Measurements from ENCODE around the gene OR51B4. TPM values are rescaled to one million over a fixed set of nuclear protein-coding genes. Genes with fewer than 3 reads are reported as not detected.
"Not testable (repeated sequence)": the region's sequence is repeated elsewhere in the genome, so short reads cannot be mapped to it uniquely, and the experiment has no call there.

The OR51B4 gene
- total RNA-seq, 4 donors from 2014 or later: not detected

DNA sequence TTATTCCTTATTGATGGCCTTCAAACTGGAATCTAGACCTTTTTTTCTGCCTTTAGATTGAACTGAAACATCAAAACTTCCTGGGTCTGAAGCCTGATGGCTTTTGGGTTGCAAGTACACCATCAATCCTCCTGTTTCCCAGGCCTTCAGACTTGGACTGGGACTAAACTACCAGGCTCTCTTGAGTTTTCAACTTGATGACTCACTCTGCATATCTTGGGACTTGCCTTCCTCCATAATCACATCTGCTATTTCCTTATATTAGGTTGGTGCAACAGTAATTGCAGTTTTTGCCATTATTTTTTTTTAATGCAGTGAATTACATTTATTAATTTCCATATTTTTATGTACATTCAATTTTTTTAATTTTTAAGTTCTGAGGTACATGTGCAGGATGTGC is 34.6 kb upstream of the OR51B4 start:
- Histone ChIP-seq H3K27me3 (no peaks in the 10 kb centered on the region), H3K27ac (no peak overlapping the region), H3K9me3 (no peaks in the 10 kb centered on the region), H3K4me1 (no peaks in the 10 kb centered on the region), H3K36me3 (no peaks in the 10 kb centered on the region), H3K4me3 (no peak overlapping the region)
- no peak for TF ChIP-seq POLR2AphosphoS5 (IDR thresholded peaks at IDR 0.05)
- no peak for TF ChIP-seq EP300 (IDR thresholded peaks at IDR 0.05; ENCODE audit: low read depth)
- TF ChIP-seq, protein P1, sequence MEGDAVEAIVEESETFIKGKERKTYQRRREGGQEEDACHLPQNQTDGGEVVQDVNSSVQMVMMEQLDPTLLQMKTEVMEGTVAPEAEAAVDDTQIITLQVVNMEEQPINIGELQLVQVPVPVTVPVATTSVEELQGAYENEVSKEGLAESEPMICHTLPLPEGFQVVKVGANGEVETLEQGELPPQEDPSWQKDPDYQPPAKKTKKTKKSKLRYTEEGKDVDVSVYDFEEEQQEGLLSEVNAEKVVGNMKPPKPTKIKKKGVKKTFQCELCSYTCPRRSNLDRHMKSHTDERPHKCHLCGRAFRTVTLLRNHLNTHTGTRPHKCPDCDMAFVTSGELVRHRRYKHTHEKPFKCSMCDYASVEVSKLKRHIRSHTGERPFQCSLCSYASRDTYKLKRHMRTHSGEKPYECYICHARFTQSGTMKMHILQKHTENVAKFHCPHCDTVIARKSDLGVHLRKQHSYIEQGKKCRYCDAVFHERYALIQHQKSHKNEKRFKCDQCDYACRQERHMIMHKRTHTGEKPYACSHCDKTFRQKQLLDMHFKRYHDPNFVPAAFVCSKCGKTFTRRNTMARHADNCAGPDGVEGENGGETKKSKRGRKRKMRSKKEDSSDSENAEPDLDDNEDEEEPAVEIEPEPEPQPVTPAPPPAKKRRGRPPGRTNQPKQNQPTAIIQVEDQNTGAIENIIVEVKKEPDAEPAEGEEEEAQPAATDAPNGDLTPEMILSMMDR (IDR thresholded peaks at IDR 0.05): no peak
- no peak for TF ChIP-seq POLR2A (IDR thresholded peaks at IDR 0.05)
- in situ Hi-C loops (cut with MboI; ENCODE audit: low pct_ligation_motif_present in 1 of 4, low pct_unique_long_range_greater_than_20kb in 1 of 4, low sequenced_read_pairs in 3 of 4) (no loop called here), intact Hi-C loops (cut with DNase I; ENCODE audit: low total_unique reads) (no loop called here)
- no peak for DNase-seq

DNA sequence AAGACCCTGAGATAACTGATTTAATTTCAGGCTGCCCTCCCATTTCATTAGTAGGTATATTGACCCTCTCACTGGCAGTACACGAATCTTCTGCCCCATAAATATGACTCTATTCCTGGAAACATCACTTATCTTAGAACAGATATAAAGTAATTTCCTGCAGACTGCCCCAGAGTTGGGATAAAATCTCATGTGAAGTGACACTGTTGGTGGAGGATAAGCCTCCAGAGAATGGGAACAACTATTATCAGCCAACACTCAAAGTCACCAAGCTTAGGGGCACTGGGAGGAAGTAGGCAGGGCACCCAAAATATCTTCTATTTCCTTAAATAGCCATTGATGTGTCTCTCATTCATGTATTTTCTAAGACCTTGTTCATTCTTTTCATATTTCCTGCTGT is 33.4 kb upstream of the OR51B4 start:
- in situ Hi-C loops (cut with MboI; ENCODE audit: low pct_ligation_motif_present in 1 of 4, low pct_unique_long_range_greater_than_20kb in 1 of 4, low sequenced_read_pairs in 3 of 4): no loop called here
- H3K27me3 ChIP-seq: no peaks in the 10 kb centered on the region
- no peak overlapping the region for H3K27ac ChIP-seq
- no peak for DNase-seq
- 25 to 48% methylated on average over 1 of the region's 1 CpG for WGBS, 2 donors (ENCODE audit: low coverage in 1 of 2)
- H3K9me3 ChIP-seq: no peaks in the 10 kb centered on the region
- no peaks in the 10 kb centered on the region for H3K36me3 ChIP-seq
- H3K4me3 ChIP-seq: no peak overlapping the region
- no peak for TF ChIP-seq POLR2AphosphoS5 (IDR thresholded peaks at IDR 0.05)
- no peak for TF ChIP-seq EP300 (IDR thresholded peaks at IDR 0.05; ENCODE audit: low read depth)
- TF ChIP-seq POLR2A (IDR thresholded peaks at IDR 0.05): no peak
- TF ChIP-seq, protein P1 (IDR thresholded peaks at IDR 0.05): no peak
- no peaks in the 10 kb centered on the region for H3K4me1 ChIP-seq
- intact Hi-C loops (cut with DNase I; ENCODE audit: low total_unique reads): no loop called here

DNA sequence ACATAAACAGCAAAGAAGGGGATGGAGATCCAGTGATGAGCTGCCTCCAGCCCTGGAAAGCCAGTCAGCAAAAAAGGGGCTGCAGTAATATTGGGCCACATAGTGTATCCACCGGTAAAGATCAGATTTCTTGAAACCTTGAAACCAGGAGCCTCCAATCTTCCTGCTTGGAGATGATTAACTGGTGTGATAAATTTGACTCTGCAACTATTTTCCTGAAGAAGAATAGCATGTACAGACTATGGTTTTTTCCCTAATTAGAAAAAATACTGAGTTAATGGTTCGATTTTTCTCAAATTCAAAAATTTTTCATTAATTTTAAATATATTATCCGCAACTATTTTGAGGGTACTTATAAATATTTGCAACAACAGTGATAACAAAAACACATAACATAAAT is 22.5 kb upstream of the OR51B4 start, which contains the start of gene OR51B2:
Gene OR51B2, minus strand, starts transcription at position 101 of the 400 bp plus-strand sequence. Its CDS starts 0 bp downstream, at position 101.
- TF ChIP-seq POLR2AphosphoS5 (IDR thresholded peaks at IDR 0.05) (no peak), POLR2A (IDR thresholded peaks at IDR 0.05) (no peak), EP300 (IDR thresholded peaks at IDR 0.05; ENCODE audit: low read depth) (no peak)
- TF ChIP-seq, protein P1 (IDR thresholded peaks at IDR 0.05): no peak
- 52 to 75% methylated on average over 3 of the region's 3 CpGs for WGBS, 2 donors (ENCODE audit: low coverage in 1 of 2)
- in situ Hi-C loops (cut with MboI; ENCODE audit: low pct_ligation_motif_present in 1 of 4, low pct_unique_long_range_greater_than_20kb in 1 of 4, low sequenced_read_pairs in 3 of 4) (no loop called here), intact Hi-C loops (cut with DNase I; ENCODE audit: low total_unique reads) (no loop called here)
- no peak within 1 kb of the TSS for H3K27ac ChIP-seq
- H3K9me3 ChIP-seq: no peaks in the 10 kb centered on the region
- H3K4me3 ChIP-seq: no peak within 1 kb of the TSS
- no peaks in the 10 kb centered on the region for H3K27me3 ChIP-seq
- H3K36me3 ChIP-seq: no peaks in the 10 kb centered on the region
- H3K4me1 ChIP-seq: no peaks in the 10 kb centered on the region
- DNase-seq: no peak

DNA sequence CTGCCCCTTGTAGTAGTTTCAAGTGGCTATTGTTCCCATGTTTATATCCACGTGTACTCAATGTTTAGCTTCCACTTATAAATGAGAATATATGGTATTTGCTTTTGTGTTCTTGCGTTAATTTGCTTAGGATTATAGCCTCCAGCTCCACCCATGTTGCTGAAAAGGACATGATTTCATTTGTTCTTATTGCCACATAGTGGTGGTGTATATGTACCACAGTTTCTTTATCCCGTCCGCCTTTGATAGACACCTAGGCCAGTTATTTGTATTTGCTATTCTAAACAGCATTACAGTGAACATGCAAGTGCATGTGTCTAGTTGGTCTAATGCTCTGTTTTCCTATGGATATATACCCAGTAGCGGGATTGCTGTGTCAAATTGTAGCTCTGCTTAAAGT is 15.5 kb upstream of the OR51B4 start:
- DNase-seq: no peak
- H3K4me3 ChIP-seq: no peak overlapping the region
- no peak overlapping the region for H3K27ac ChIP-seq
- in situ Hi-C loops (cut with MboI; ENCODE audit: low pct_ligation_motif_present in 1 of 4, low pct_unique_long_range_greater_than_20kb in 1 of 4, low sequenced_read_pairs in 3 of 4): no loop called here
- H3K27me3 ChIP-seq: no peaks in the 10 kb centered on the region
- no peak for TF ChIP-seq POLR2A (IDR thresholded peaks at IDR 0.05)
- no peak for TF ChIP-seq POLR2AphosphoS5 (IDR thresholded peaks at IDR 0.05)
- TF ChIP-seq, protein P1 (IDR thresholded peaks at IDR 0.05): no peak
- no peak for TF ChIP-seq EP300 (IDR thresholded peaks at IDR 0.05; ENCODE audit: low read depth)
- H3K9me3 ChIP-seq: no peaks in the 10 kb centered on the region
- H3K4me1 ChIP-seq: no peaks in the 10 kb centered on the region
- intact Hi-C loops (cut with DNase I; ENCODE audit: low total_unique reads): no loop called here
- WGBS, 2 donors (ENCODE audit: low coverage in 1 of 2): 43 to 57% methylated on average over 5 of the region's 5 CpGs
- H3K36me3 ChIP-seq: no peaks in the 10 kb centered on the region

DNA sequence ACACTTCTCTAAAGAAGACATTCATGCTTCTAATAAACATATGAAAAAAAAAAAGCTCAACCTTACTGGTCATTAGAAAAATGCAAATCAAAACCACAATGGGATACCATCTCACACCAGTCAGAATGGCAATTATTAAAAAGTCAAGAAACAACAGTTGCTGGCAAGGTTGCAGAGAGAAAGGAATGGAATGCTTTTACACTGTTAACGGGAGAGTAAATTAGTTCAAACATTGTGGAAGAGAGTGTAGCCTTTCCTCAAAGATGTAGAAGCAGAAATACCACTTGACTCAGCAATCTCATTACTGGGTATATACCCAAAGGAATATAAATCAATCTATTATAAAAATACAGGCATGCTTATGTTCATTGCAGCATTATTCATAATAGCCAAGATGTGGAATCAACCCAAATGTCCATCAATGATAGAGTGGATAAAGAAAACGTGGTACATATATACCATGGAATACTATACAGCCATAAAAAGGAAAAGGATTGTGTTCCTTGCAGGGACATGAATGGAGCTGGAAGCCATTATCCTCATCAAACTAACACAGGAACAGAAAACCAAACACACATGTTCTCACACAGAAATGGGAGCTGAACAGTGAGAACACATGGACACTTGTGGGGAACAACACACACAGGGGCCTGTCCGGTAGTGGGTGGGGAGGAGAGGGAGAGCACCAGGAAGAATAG is 11.7 kb upstream of the OR51B4 start:
- H3K4me1 ChIP-seq; H3K36me3 ChIP-seq; DNase-seq; H3K9me3 ChIP-seq; H3K27me3 ChIP-seq; H3K4me3 ChIP-seq; H3K27ac ChIP-seq; intact Hi-C loops (cut with DNase I; ENCODE audit: low total_unique reads); in situ Hi-C loops (cut with MboI; ENCODE audit: low pct_ligation_motif_present in 1 of 4, low pct_unique_long_range_greater_than_20kb in 1 of 4, low sequenced_read_pairs in 3 of 4): not testable (repeated sequence)
- 78 to 82% methylated on average over 3 of the region's 3 CpGs for WGBS, 2 donors (ENCODE audit: low coverage in 1 of 2)

Data from transverse colon (tissue), 4 donors.